ENCODE data around the gene TMEM26.

DNA sequence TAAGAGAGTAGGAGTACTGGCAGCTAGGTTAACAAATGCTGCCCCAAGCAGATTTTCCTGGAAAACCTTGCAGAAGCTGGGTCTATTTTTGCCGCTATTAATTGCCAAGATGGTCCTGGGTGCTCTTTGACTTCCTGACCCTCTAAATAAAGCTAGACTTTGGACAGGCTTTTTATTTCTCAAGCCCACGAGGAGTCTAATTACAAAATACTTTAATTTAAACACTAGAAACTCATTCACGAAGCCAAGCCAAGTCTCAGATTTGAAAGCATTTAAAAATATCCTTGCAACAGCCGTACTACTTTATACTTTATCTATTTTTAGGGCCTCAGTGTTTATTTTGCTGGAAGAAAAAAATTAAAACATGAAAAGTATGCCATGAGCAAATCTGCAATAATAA, 45.1 kb downstream of the TMEM26 start:
- TF ChIP-seq TAF1 (IDR thresholded peaks at IDR 0.05; ENCODE audit: low read depth, low read length) (no peak), POLR2AphosphoS5 (IDR thresholded peaks at IDR 0.05; ENCODE audit: low read depth, low read length) (no peak)

All from GM12891 (cell line).